Testis (tissue), 3 donors: ENCODE data around the gene OR2J3. TPM values are rescaled to one million over a fixed set of nuclear protein-coding genes. Genes with fewer than 3 reads are reported as not detected.
"Not testable (repeated sequence)": the region's sequence is repeated elsewhere in the genome, so short reads cannot be mapped to it uniquely, and the experiment has no call there.

Experiments used
- DNase-seq: peaks from one replicate; pipeline ENCODE4 v3.0.0-alpha.2; 2019
- H3K27ac ChIP-seq, 2 donors: fragments of 200-600 bp; sonication (generic); one replicate each; pipeline ENCODE4 v1.5.1; 2019
- H3K27me3 ChIP-seq: fragments of 200-600 bp; sonication (generic); one replicate; pipeline ENCODE4 v1.5.1; 2019
- H3K36me3 ChIP-seq: fragments of 200-600 bp; sonication (generic); one replicate; pipeline ENCODE4 v1.5.1; 2017; ENCODE audit warnings: low read depth; ENCODE audit errors: missing control alignments
- H3K4me1 ChIP-seq: fragments of 200-600 bp; sonication (generic); one replicate; pipeline ENCODE4 v1.5.1; 2019
- H3K4me3 ChIP-seq, 2 donors: fragments of 200-600 bp; sonication (generic); one replicate each; pipeline ENCODE4 v1.5.1; 2017 to 2019
- H3K9me3 ChIP-seq: fragments of 200-600 bp; sonication (generic); one replicate; pipeline ENCODE4 v1.5.1; 2017
- CTCF ChIP-seq, 3 experiments: fragments of 450-650 bp in 2 of 3; fragments of 200-600 bp in 1 of 3; sonication (generic) in 1 of 3; IDR thresholded peaks; one replicate each; pipeline ENCODE4 v1.5.1; 2016 to 2019; ENCODE audit warnings: antibody characterized with exemption in 3 of 3, mild to moderate bottlenecking in 2 of 3, moderate library complexity in 1 of 3
- POLR2A ChIP-seq: fragments of 450-650 bp; IDR thresholded peaks from one replicate; pipeline ENCODE4 v1.6.1; 2017; ENCODE audit warnings: antibody characterized with exemption, mild to moderate bottlenecking, moderate library complexity
- WGBS, 2 donors: methylation state at CpG; one replicate each; pipeline ENCODE4 v1.1.5; 2018; 5-methylcytosine and 5-hydroxymethylcytosine counted together
- intact Hi-C: fragments of 100-400 bp; cut with DNase I; formaldehyde crosslinking; loops from one replicate; pipeline ENCODE4 v1.15.1; 2023; ENCODE audit warnings: low total_unique reads
- polyA plus RNA-seq: library from polyadenylated mRNA; stranded (reverse); fragments of 350-450 nt; fragmentation: Illumina TruSeq; extraction: RNeasy Lipid Tissue Mini Kit (QIAGEN cat#74804); gene quantifications from one replicate; pipeline ENCODE4 v1.2.3, GENCODE V29; 2014; ENCODE audit warnings: low read depth, low replicate concordance; ENCODE audit not compliant: insufficient read depth
- total RNA-seq, 2 donors: library from RNA; depleted of rRNA; stranded (reverse); fragments of >200 nt; gene quantifications; one replicate each; pipeline ENCODE4 v1.2.3, GENCODE V29; 2016

Gene OR2J3
- total and polyA plus RNA-seq, 3 donors from 2014 or later, result 0.25 to 2.9 (median 1.7) TPM

GRCh38 chr6:29112135-29112534 is 4.3 kb downstream of the OR2J3 start:
- no peaks in the 10 kb centered on the region for H3K36me3 ChIP-seq
- H3K27me3 ChIP-seq, result no peaks in the 10 kb centered on the region
- H3K27ac ChIP-seq, result no peak overlapping the region
- intact Hi-C loops, result no loop called here
- H3K4me1 ChIP-seq, result no peaks in the 10 kb centered on the region
- no peak overlapping the region for H3K4me3 ChIP-seq
- no peaks in the 10 kb centered on the region for H3K9me3 ChIP-seq
- 78 to 80% methylated on average over 7 of the region's 7 CpGs for WGBS, 2 donors
- no peak for DNase-seq
- TF ChIP-seq POLR2A (no peak), CTCF (IDR thresholded peaks at IDR 0.05) (no peak)

- intact Hi-C loops, H3K9me3 ChIP-seq, H3K36me3 ChIP-seq, H3K4me3 ChIP-seq, H3K27ac ChIP-seq, H3K27me3 ChIP-seq, H3K4me1 ChIP-seq, DNase-seq: not testable (repeated sequence)
- WGBS, 2 donors, result 91 to 99% methylated on average over 3 of the region's 3 CpGs
These were observed 7.1 kb downstream of the OR2J3 start for GRCh38 chr6:29114964-29115363.

- WGBS, 2 donors, result 74 to 90% methylated on average over 2 to 15 of the region's 15 CpGs
- intact Hi-C loops, result no loop called here
- H3K4me3 ChIP-seq, result no peak overlapping the region
- H3K4me1 ChIP-seq, result no peaks in the 10 kb centered on the region
- H3K9me3 ChIP-seq, result no peaks in the 10 kb centered on the region
- H3K36me3 ChIP-seq, result no peaks in the 10 kb centered on the region
- H3K27me3 ChIP-seq, result no peaks in the 10 kb centered on the region
- no peak for TF ChIP-seq POLR2A
- TF ChIP-seq CTCF (IDR thresholded peaks at IDR 0.05), result no peak
- no peak for DNase-seq
- H3K27ac ChIP-seq, result no peak overlapping the region
These were observed 21.6 kb downstream of the OR2J3 start for GRCh38 chr6:29129326-29130012.

GRCh38 chr6:29130644-29131043 is 22.8 kb downstream of the OR2J3 start:
- DNase-seq, result no peak
- TF ChIP-seq CTCF (IDR thresholded peaks at IDR 0.05) (no peak), POLR2A (no peak)
- intact Hi-C loops, result no loop called here
- Histone ChIP-seq H3K4me3 (no peak overlapping the region), H3K9me3 (no peaks in the 10 kb centered on the region), H3K27me3 (no peaks in the 10 kb centered on the region), H3K27ac (no peak overlapping the region), H3K36me3 (no peaks in the 10 kb centered on the region), H3K4me1 (no peaks in the 10 kb centered on the region)
- 96 to 97% methylated on average over 4 of the region's 4 CpGs for WGBS, 2 donors

- Histone ChIP-seq H3K4me1 (no peaks in the 10 kb centered on the region), H3K36me3 (no peaks in the 10 kb centered on the region), H3K27me3 (no peaks in the 10 kb centered on the region), H3K9me3 (no peaks in the 10 kb centered on the region), H3K27ac (no peak overlapping the region), H3K4me3 (no peak overlapping the region)
- DNase-seq, result no peak
- TF ChIP-seq POLR2A (no peak), CTCF (IDR thresholded peaks at IDR 0.05) (no peak)
- 87 to 90% methylated on average over 2 of the region's 2 CpGs for WGBS, 2 donors
- intact Hi-C loops, result no loop called here
These were observed 23.8 kb downstream of the OR2J3 start for GRCh38 chr6:29131691-29132090.
